A549 (cell line): ENCODE data around the gene IFIT1. TPM values are rescaled to one million over a fixed set of nuclear protein-coding genes. Genes with fewer than 3 reads are reported as not detected.

Source experiments
- ATAC-seq, 2 experiments: fragments of 200-7000 bp in 1 of 2; fragments of >200 bp in 1 of 2; cut with Nextera tagmentation in 1 of 2; cut with Tn5 transposase in 1 of 2; 3 replicates each; pipeline versions ENCODE4 v1.8.0 to v1.9.1; 2018 to 2020; ENCODE audit warnings: mild to moderate bottlenecking in 1 of 2, moderate library complexity in 1 of 2
- CTCF ChIA-PET: fragments of 300-600 bp; sonication (Branson Sonifier 250); formaldehyde crosslinking; extraction: SDS; loops from one replicate; lab custom pipeline; 2021; ENCODE audit warnings: antibody characterized with exemption, inconsistent platforms; lab: Yijun Ruan, JAX
- POLR2A ChIA-PET: fragments of 350-600 bp; formaldehyde crosslinking; extraction: SDS; loops from one replicate; lab custom pipeline; 2021; ENCODE audit warnings: antibody characterized with exemption, inconsistent platforms; lab: Yijun Ruan, JAX
- DNase-seq, 2 experiments: peaks; one replicate each; pipeline versions ENCODE4 v3.0.0 to v3.0.0-alpha.2; 2011 to 2016; ENCODE audit warnings: low read depth in 1 of 2, low spot score in 1 of 2
- FAIRE-seq: peaks from 2 replicates; lab custom pipeline; 2011; peaks lifted over from hg19 to GRCh38; lab: Jason Lieb, UNC
- H3K27ac ChIP-seq, 2 experiments: fragments of >200 bp; sonication (Bioruptor Twin); formaldehyde crosslinking; 3 replicates each; pipeline ENCODE4 v1.5.1; 2016 to 2017
- H3K4me1 ChIP-seq: fragments of >200 bp; sonication (Bioruptor Twin); formaldehyde crosslinking; 3 replicates; pipeline ENCODE4 v1.6.1; 2016
- H3K4me2 ChIP-seq: fragments of >200 bp; sonication (Bioruptor Twin); formaldehyde crosslinking; 3 replicates; pipeline ENCODE4 v1.6.1; 2016
- H3K4me3 ChIP-seq: fragments of >200 bp; sonication (Bioruptor Twin); formaldehyde crosslinking; 3 replicates; pipeline ENCODE4 v1.5.1; 2016
- H3K9me3 ChIP-seq: fragments of >200 bp; sonication (Bioruptor Twin); formaldehyde crosslinking; 3 replicates; pipeline ENCODE4 v1.6.1; 2016
- ATOH8 ChIP-seq: fragments of 250-450 bp; sonication (Bioruptor Pico); IDR thresholded peaks from 2 replicates; pipeline ENCODE4 v1.5.0; 2020; ENCODE audit warnings: low read depth, mild to moderate bottlenecking, moderate library complexity
- CBX2 ChIP-seq: fragments of 200-600 bp; sonication (generic); IDR thresholded peaks from 2 replicates; pipeline ENCODE4 v1.6.1; 2016; ENCODE audit warnings: low read depth, mild to moderate bottlenecking, borderline replicate concordance
- CBX8 ChIP-seq: fragments of 200-600 bp; sonication (generic); IDR thresholded peaks from 2 replicates; pipeline ENCODE4 v1.6.1; 2016
- CEBPB ChIP-seq, 2 experiments: fragments of >200 bp in 1 of 2; sonication (Bioruptor Twin) in 1 of 2; formaldehyde crosslinking in 1 of 2; IDR thresholded peaks; 2 replicates each; pipeline ENCODE4 v1.6.1; 2012 to 2016
- CTCF ChIP-seq: fragments of >200 bp; sonication (Bioruptor Twin); formaldehyde crosslinking; IDR thresholded peaks from 3 replicates; pipeline ENCODE4 v1.5.1; 2016
- EHF ChIP-seq: fragments of 250-450 bp; sonication (Bioruptor Pico); IDR thresholded peaks from 2 replicates; pipeline ENCODE4 v1.5.0; 2020; ENCODE audit warnings: mild to moderate bottlenecking
- FOSL2 ChIP-seq, 2 experiments: fragments of 450-650 bp in 1 of 2; fragments of >200 bp in 1 of 2; sonication (Bioruptor Twin) in 1 of 2; formaldehyde crosslinking; IDR thresholded peaks; 2 replicates each; pipeline versions ENCODE4 v1.5.0 to v1.6.1; 2016 to 2020; ENCODE audit warnings: mild to moderate bottlenecking in 1 of 2, moderate library complexity in 1 of 2
- FOXS1 ChIP-seq: fragments of 250-450 bp; sonication (Bioruptor Pico); IDR thresholded peaks from 2 replicates; pipeline ENCODE4 v1.5.0; 2020; ENCODE audit warnings: mild to moderate bottlenecking, moderate library complexity
- HES2 ChIP-seq: fragments of >200 bp; sonication (Bioruptor Twin); formaldehyde crosslinking; IDR thresholded peaks from 2 replicates; pipeline ENCODE4 v1.6.1; 2016
- HOXB5 ChIP-seq: fragments of 250-450 bp; sonication (Bioruptor Pico); IDR thresholded peaks from 2 replicates; pipeline ENCODE4 v1.5.0; 2020; ENCODE audit warnings: mild to moderate bottlenecking, moderate library complexity
- JUN ChIP-seq, 2 experiments: fragments of >200 bp; sonication (Bioruptor Twin); formaldehyde crosslinking; IDR thresholded peaks; 2 replicates in 1 of 2; 3 replicates in 1 of 2; pipeline ENCODE4 v1.6.1; 2016 to 2017
- JUNB ChIP-seq: fragments of >200 bp; sonication (Bioruptor Twin); formaldehyde crosslinking; IDR thresholded peaks from 2 replicates; pipeline ENCODE4 v1.6.1; 2016
- NFE2L2 ChIP-seq: fragments of 150-350 bp; conservative IDR thresholded peaks from 2 replicates; pipeline ENCODE4 v1.6.1; 2014; ENCODE audit warnings: low read length
- NR3C1 ChIP-seq: fragments of >200 bp; sonication (Bioruptor Twin); formaldehyde crosslinking; IDR thresholded peaks from 3 replicates; pipeline ENCODE4 v1.6.1; 2017
- PBX3 ChIP-seq: IDR thresholded peaks from 2 replicates; pipeline ENCODE4 v1.6.1; 2012
- POLR2A ChIP-seq: IDR thresholded peaks from 2 replicates; pipeline ENCODE4 v1.6.1; 2012; ENCODE audit warnings: mild to moderate bottlenecking, low read length
- POLR2AphosphoS2 ChIP-seq: conservative IDR thresholded peaks from 2 replicates; pipeline ENCODE4 v1.6.1; 2012; ENCODE audit warnings: low read length, improper control_type of control experiment, inconsistent platforms
- ZC3H11A ChIP-seq: fragments of 450-650 bp; IDR thresholded peaks from 2 replicates; pipeline ENCODE4 v1.6.1; 2014; ENCODE audit warnings: antibody characterized with exemption, mild to moderate bottlenecking
- ZFP36 ChIP-seq: fragments of 450-650 bp; IDR thresholded peaks from 2 replicates; pipeline ENCODE4 v1.6.1; 2014; ENCODE audit warnings: borderline replicate concordance; ENCODE audit not compliant: partially characterized antibody
- WGBS: methylation state at CpG from one replicate; pipeline ENCODE4 v1.1.6; 2017; ENCODE audit errors: missing lambda C conversion rate; 5-methylcytosine and 5-hydroxymethylcytosine counted together
- polyA plus RNA-seq, 4 experiments: library from polyadenylated mRNA; depleted of rRNA in 3 of 4; stranded (reverse); fragments of >200 nt; fragmentation: RNase III in 1 of 4; extraction: RNeasy Plus Mini Kit Qiagen cat#74134 plus additional on column Dnase treatment in 1 of 4; gene quantifications; 2 replicates in 3 of 4; 3 replicates in 1 of 4; pipeline ENCODE4 v1.2.3, GENCODE V29; 2011 to 2017
- TF ChIP-seq, protein P1 (sequence below): IDR thresholded peaks from 2 replicates; pipeline ENCODE4 v1.6.1; 2012; ENCODE audit warnings: low read depth, borderline replicate concordance
- TF ChIP-seq, protein P2 (sequence below): fragments of 200-600 bp; sonication (generic); IDR thresholded peaks from 2 replicates; pipeline ENCODE4 v1.6.1; 2016; ENCODE audit warnings: antibody characterized with exemption, mild to moderate bottlenecking, moderate library complexity

Gene IFIT1
- polyA plus RNA-seq, 2 of the 4 experiments (the other 2 are of a cell fraction): 2.5 to 2.8 TPM

- TF ChIP-seq HES2: no peak
- TF ChIP-seq HOXB5 (CRISPR knock-in tag): no peak
These were observed 20.4 kb upstream of the IFIT1 start (continued) for GRCh38 chr10:89371987-89372386.

- ATAC-seq: peak; percentile 78 to 84
- CTCF ChIA-PET: interaction anchor here (1.1 to 1.3 kb wide), 2 partner anchors 101 to 157 kb away, joined by 3 read pairs; no protein-coding TSS in a partner anchor
These were observed 18.3 kb upstream of the IFIT1 start for GRCh38 chr10:89373916-89374711.

GRCh38 chr10:89374713-89375141 is 17.7 kb upstream of the IFIT1 start:
- TF ChIP-seq CBX8: no peak
- TF ChIP-seq PBX3: no peak
- TF ChIP-seq ZC3H11A: no peak
- no peak for TF ChIP-seq CBX2
- no peak for TF ChIP-seq HES2
- TF ChIP-seq CTCF: no peak
- TF ChIP-seq EHF (CRISPR knock-in tag): no peak
- TF ChIP-seq, protein P1, sequence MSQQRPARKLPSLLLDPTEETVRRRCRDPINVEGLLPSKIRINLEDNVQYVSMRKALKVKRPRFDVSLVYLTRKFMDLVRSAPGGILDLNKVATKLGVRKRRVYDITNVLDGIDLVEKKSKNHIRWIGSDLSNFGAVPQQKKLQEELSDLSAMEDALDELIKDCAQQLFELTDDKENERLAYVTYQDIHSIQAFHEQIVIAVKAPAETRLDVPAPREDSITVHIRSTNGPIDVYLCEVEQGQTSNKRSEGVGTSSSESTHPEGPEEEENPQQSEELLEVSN: no peak
- no peak for TF ChIP-seq NR3C1
- TF ChIP-seq POLR2AphosphoS2: no peak
- TF ChIP-seq, protein P2, sequence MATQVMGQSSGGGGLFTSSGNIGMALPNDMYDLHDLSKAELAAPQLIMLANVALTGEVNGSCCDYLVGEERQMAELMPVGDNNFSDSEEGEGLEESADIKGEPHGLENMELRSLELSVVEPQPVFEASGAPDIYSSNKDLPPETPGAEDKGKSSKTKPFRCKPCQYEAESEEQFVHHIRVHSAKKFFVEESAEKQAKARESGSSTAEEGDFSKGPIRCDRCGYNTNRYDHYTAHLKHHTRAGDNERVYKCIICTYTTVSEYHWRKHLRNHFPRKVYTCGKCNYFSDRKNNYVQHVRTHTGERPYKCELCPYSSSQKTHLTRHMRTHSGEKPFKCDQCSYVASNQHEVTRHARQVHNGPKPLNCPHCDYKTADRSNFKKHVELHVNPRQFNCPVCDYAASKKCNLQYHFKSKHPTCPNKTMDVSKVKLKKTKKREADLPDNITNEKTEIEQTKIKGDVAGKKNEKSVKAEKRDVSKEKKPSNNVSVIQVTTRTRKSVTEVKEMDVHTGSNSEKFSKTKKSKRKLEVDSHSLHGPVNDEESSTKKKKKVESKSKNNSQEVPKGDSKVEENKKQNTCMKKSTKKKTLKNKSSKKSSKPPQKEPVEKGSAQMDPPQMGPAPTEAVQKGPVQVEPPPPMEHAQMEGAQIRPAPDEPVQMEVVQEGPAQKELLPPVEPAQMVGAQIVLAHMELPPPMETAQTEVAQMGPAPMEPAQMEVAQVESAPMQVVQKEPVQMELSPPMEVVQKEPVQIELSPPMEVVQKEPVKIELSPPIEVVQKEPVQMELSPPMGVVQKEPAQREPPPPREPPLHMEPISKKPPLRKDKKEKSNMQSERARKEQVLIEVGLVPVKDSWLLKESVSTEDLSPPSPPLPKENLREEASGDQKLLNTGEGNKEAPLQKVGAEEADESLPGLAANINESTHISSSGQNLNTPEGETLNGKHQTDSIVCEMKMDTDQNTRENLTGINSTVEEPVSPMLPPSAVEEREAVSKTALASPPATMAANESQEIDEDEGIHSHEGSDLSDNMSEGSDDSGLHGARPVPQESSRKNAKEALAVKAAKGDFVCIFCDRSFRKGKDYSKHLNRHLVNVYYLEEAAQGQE: no peak
- TF ChIP-seq ATOH8 (CRISPR knock-in tag): no peak
- no peak for TF ChIP-seq FOXS1
- TF ChIP-seq CEBPB (IDR thresholded peaks at IDR 0.05): no peak
- no peak for TF ChIP-seq JUN (IDR thresholded peaks at IDR 0.05)
- POLR2A ChIA-PET: no interaction called here
- H3K4me3 ChIP-seq: no peak overlapping the region
- DNase-seq (no peak), FAIRE-seq (no peak), ATAC-seq (peak; percentile 41 to 60; a peak in 4 of 6 replicates)
- H3K9me3 ChIP-seq: no peaks in the 10 kb centered on the region
- H3K4me1 ChIP-seq: peaks cover 22% of the 10 kb centered on the region
- peak overlapping the region; percentile 27 to 65; a peak in 5 of 6 replicates for H3K27ac ChIP-seq
- peak overlapping the region; percentile 50; the same call in 2 of the 3 replicates for H3K4me2 ChIP-seq
- CTCF ChIA-PET: interaction anchor here (1.1 to 1.3 kb wide), 2 partner anchors 102 to 157 kb away, joined by 3 read pairs; no protein-coding TSS in a partner anchor

More at GRCh38 chr10:89373916-89374711, 18.3 kb upstream of the IFIT1 start:
- Histone ChIP-seq H3K4me3 (no peak overlapping the region), H3K4me1 (peaks cover 22% of the 10 kb centered on the region), H3K27ac (peak overlapping the region; percentile 34 to 65), H3K9me3 (no peaks in the 10 kb centered on the region), H3K4me2 (peak overlapping the region; percentile 50)
- 55% methylated on average over 3 of the region's 3 CpGs for WGBS
- TF ChIP-seq CEBPB (IDR thresholded peaks at IDR 0.05) (peak; percentile 67; a peak in 3 of 4 replicates), NFE2L2 (no peak), POLR2A (no peak), JUNB (0 out of 2 replicates have a peak, but pooled peaks have one; percentile 25), FOSL2 (IDR thresholded peaks at IDR 0.05) (no peak), FOSL2 (CRISPR knock-in tag; IDR thresholded peaks at IDR 0.05) (no peak), ZFP36 (no peak)
- DNase-seq (peak in 1 of 2 experiments; percentile 53), FAIRE-seq (peak; percentile 23)
- POLR2A ChIA-PET: interaction anchor here (0.7 kb wide), 1 partner anchor 18 kb away, joined by 5 read pairs; no protein-coding TSS in a partner anchor
